ENCODE data around the gene PRRG2.

Gene PRRG2

GRCh38 chr19:49590071-49590970 is 9.2 kb downstream of the PRRG2 start:
- peak; percentile 89 to 99 (median 97) for DNase-seq

GRCh38 chr19:49590971-49591730 is 10.0 kb downstream of the PRRG2 start, which contains the start of gene PRR12:
TSS of gene PRR12 (plus strand) at chr19:49591182. CDS start at chr19:49591655, 473 bp downstream.
- DNase-seq = peak; percentile 66 to 85 (median 83)

GRCh38 chr19:49591731-49592485 is 10.8 kb downstream of the PRRG2 start:
- DNase-seq = peak; percentile 50 to 77 (median 72)

GRCh38 chr19:49592486-49593232 is 11.5 kb downstream of the PRRG2 start:
- no peak for DNase-seq

- peak in 2 of 3 experiments; percentile 16 to 92 for DNase-seq
These were observed 12.4 kb downstream of the PRRG2 start for GRCh38 chr19:49593233-49594113.

GRCh38 chr19:49594157-49594992 is 13.3 kb downstream of the PRRG2 start:
- DNase-seq = no peak

GRCh38 chr19:49594993-49595818 is 14.1 kb downstream of the PRRG2 start:
- no peak for DNase-seq

- no peak for DNase-seq
These were observed 14.8 kb downstream of the PRRG2 start for GRCh38 chr19:49595819-49596404.

- no peak for DNase-seq
These were observed 15.3 kb downstream of the PRRG2 start for GRCh38 chr19:49596407-49596806.

- DNase-seq = no peak
These were observed 16.0 kb downstream of the PRRG2 start for GRCh38 chr19:49596954-49597702.

GRCh38 chr19:49597703-49597974 is 16.5 kb downstream of the PRRG2 start:
- no peak for DNase-seq

GRCh38 chr19:49599378-49600295 is 18.5 kb downstream of the PRRG2 start:
- no peak for DNase-seq

GRCh38 chr19:49601482-49602038 is 20.4 kb downstream of the PRRG2 start:
- DNase-seq = no peak

- no peak for DNase-seq
These were observed 21.7 kb downstream of the PRRG2 start for GRCh38 chr19:49602806-49603205.

GRCh38 chr19:49605605-49606004 is 24.5 kb downstream of the PRRG2 start:
- no peak for DNase-seq

- DNase-seq = no peak
These were observed 28.5 kb downstream of the PRRG2 start for GRCh38 chr19:49609499-49610092.

GRCh38 chr19:49613374-49613773 is 32.3 kb downstream of the PRRG2 start:
- DNase-seq = no peak

All from NCI-H1417 (cell line).